ENCODE measurements around the gene AIPL1.

The AIPL1 gene

GRCh38 chr17:6426356-6427101, 8.4 kb downstream of the AIPL1 start:
- DNase-seq (ENCODE audit: low read depth) = no peak
- no peak overlapping the region for H3K4me3 ChIP-seq (ENCODE audit: low read depth, low read length)
- no peak for TF ChIP-seq CTCF (IDR thresholded peaks at IDR 0.05; ENCODE audit: insufficient read depth, low read depth, low read length, missing control alignments)

- no peak overlapping the region for H3K4me3 ChIP-seq (ENCODE audit: low read depth, low read length)
- no peak for DNase-seq (ENCODE audit: low read depth)
- no peak for TF ChIP-seq CTCF (IDR thresholded peaks at IDR 0.05; ENCODE audit: insufficient read depth, low read depth, low read length, missing control alignments)
Observed at GRCh38 chr17:6425407-6425806, 9.5 kb downstream of the AIPL1 start.

GRCh38 chr17:6423931-6424330, 11.0 kb downstream of the AIPL1 start:
- no peak for DNase-seq (ENCODE audit: low read depth)
- no peak for TF ChIP-seq CTCF (IDR thresholded peaks at IDR 0.05; ENCODE audit: insufficient read depth, low read depth, low read length, missing control alignments)
- no peak overlapping the region for H3K4me3 ChIP-seq (ENCODE audit: low read depth, low read length)

- DNase-seq (ENCODE audit: low read depth) = no peak
- no peak overlapping the region for H3K4me3 ChIP-seq (ENCODE audit: low read depth, low read length)
- no peak for TF ChIP-seq CTCF (IDR thresholded peaks at IDR 0.05; ENCODE audit: insufficient read depth, low read depth, low read length, missing control alignments)
Observed at GRCh38 chr17:6422654-6423241, 12.2 kb downstream of the AIPL1 start.

GRCh38 chr17:6421700-6422604, 13.0 kb downstream of the AIPL1 start:
- DNase-seq (ENCODE audit: low read depth) = peak; percentile 79
- TF ChIP-seq CTCF (IDR thresholded peaks at IDR 0.05; ENCODE audit: insufficient read depth, low read depth, low read length, missing control alignments) = peak; percentile 79
- H3K4me3 ChIP-seq (ENCODE audit: low read depth, low read length) = no peak overlapping the region

GRCh38 chr17:6420173-6420641, 14.7 kb downstream of the AIPL1 start:
- H3K4me3 ChIP-seq (ENCODE audit: low read depth, low read length) = no peak overlapping the region
- peak; percentile 21 for DNase-seq (ENCODE audit: low read depth)
- peak; percentile 19 for TF ChIP-seq CTCF (IDR thresholded peaks at IDR 0.05; ENCODE audit: insufficient read depth, low read depth, low read length, missing control alignments)

Data from GM12865 (cell line).